Measurements from ENCODE around the gene RAVER1. TPM values are rescaled to one million over a fixed set of nuclear protein-coding genes. Genes with fewer than 3 reads are reported as not detected.
A peak's percentile ranks its signal among the peaks of the same experiment; 100 is the strongest.

The RAVER1 gene
- total and polyA plus RNA-seq, 9 of the 15 experiments (the other 6 are each of a cell fraction or from before 2014, with no cell fraction given): 0.06 to 113 (median 7.0) TPM

DNA sequence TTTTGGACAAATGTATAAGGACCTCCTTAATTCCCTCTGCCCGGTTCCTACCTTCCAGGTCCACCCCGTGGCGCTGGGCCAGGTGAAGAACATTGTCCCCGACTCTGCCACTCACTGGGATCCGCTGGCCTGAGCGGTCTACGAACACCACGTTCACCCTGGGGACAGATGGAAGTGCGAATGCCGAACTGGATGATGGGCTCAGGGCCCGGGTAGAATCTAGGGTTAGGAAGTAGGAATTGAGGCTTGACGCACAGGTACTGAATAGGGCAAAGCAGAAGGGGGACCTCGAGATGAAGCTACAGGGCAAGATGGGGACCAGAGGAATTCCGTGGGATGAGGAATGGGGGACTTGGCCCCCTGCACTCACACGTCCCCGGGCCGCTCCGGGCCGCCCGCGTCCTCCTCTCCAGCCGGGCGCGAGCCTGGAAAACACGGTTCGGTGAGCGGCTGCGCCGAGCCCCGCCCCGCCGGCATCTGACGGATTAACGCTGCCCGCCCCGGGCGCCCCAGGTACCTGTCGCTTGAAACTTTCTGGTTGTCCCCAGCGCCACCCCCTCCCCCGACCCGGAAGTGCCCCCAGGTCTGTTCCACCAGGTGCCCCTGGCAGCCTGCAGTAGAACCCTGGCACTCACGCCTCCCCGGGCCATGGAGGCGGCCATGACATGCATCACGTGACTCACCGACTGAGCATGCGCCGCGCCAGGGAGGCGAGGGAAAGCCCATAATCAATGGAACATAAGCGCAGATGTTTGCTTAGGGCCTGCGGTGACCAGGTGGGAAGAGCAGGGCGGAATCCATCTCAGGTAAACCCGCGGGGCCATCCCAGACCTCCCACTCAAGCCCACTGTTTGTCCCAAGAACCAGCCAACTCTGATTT lies 17.8 kb downstream of the RAVER1 start, which contains the start of gene FDX2 (continued):
- TF ChIP-seq MTA1 (IDR thresholded peaks at IDR 0.05; ENCODE audit: borderline replicate concordance) (no peak), ZNF75A (CRISPR knock-in tag; IDR thresholded peaks at IDR 0.05) (no peak), PHB (CRISPR knock-in tag; IDR thresholded peaks at IDR 0.05) (no peak), ZNF408 (CRISPR knock-in tag; IDR thresholded peaks at IDR 0.05; ENCODE audit: low read depth) (no peak), SMC3 (conservative IDR thresholded peaks at IDR 0.05; ENCODE audit: insufficient read depth, low read depth, low read length) (no peak), TAF7 (tag; IDR thresholded peaks at IDR 0.05) (no peak), ZBTB17 (CRISPR knock-in tag; IDR thresholded peaks at IDR 0.05) (peak; percentile 73; the same call in 1 of the 2 replicates), NFE2 (IDR thresholded peaks at IDR 0.05; ENCODE audit: low read depth) (no peak), NR2C1 (IDR thresholded peaks at IDR 0.05) (peak; percentile 56), NR2C1 (tag; IDR thresholded peaks at IDR 0.05) (0 out of 2 replicates have a peak, but pooled peaks have one; percentile 17), HDAC1 (IDR thresholded peaks at IDR 0.05) (peak; percentile 89 to 100), FOXA3 (CRISPR knock-in tag; conservative IDR thresholded peaks at IDR 0.05 in 1 of 2, IDR thresholded peaks at IDR 0.05 in 1 of 2) (no peak), MBD2 (IDR thresholded peaks at IDR 0.05; ENCODE audit: borderline replicate concordance, low read depth) (0 out of 2 replicates have a peak, but pooled peaks have one; percentile 38), MYC (IDR thresholded peaks at IDR 0.05; ENCODE audit: low read depth, low read length) (peak; percentile 57; the same call in 1 of the 2 replicates), MYC (CRISPR knock-in tag; IDR thresholded peaks at IDR 0.05; ENCODE audit: borderline replicate concordance, low read depth) (peak; percentile 77; the same call in 1 of the 2 replicates), CGGBP1 (CRISPR knock-in tag; IDR thresholded peaks at IDR 0.05) (no peak), ZNF785 (CRISPR knock-in tag; IDR thresholded peaks at IDR 0.05) (no peak), ARNT (IDR thresholded peaks at IDR 0.05) (no peak), POLR2AphosphoS2 (IDR thresholded peaks at IDR 0.05; ENCODE audit: low read length) (peak; percentile 99), ZNF511 (CRISPR knock-in tag; IDR thresholded peaks at IDR 0.05) (no peak), MIER1 (IDR thresholded peaks at IDR 0.05; ENCODE audit: low read depth) (no peak), NR2C2 (CRISPR knock-in tag; IDR thresholded peaks at IDR 0.05) (no peak), NR2C2 (tag; IDR thresholded peaks at IDR 0.05) (peak; percentile 55; the same call in 1 of the 2 replicates), FOXP1 (CRISPR knock-in tag; IDR thresholded peaks at IDR 0.05) (0 out of 2 replicates have a peak, but pooled peaks have one; percentile 40)
- TF ChIP-seq, protein P1, sequence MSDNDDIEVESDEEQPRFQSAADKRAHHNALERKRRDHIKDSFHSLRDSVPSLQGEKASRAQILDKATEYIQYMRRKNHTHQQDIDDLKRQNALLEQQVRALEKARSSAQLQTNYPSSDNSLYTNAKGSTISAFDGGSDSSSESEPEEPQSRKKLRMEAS (CRISPR knock-in tag; IDR thresholded peaks at IDR 0.05): peak; percentile 95
- TF ChIP-seq, protein P2, sequence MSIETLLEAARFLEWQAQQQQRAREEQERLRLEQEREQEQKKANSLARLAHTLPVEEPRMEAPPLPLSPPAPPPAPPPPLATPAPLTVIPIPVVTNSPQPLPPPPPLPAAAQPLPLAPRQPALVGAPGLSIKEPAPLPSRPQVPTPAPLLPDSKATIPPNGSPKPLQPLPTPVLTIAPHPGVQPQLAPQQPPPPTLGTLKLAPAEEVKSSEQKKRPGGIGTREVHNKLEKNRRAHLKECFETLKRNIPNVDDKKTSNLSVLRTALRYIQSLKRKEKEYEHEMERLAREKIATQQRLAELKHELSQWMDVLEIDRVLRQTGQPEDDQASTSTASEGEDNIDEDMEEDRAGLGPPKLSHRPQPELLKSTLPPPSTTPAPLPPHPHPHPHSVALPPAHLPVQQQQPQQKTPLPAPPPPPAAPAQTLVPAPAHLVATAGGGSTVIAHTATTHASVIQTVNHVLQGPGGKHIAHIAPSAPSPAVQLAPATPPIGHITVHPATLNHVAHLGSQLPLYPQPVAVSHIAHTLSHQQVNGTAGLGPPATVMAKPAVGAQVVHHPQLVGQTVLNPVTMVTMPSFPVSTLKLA (conservative IDR thresholded peaks at IDR 0.05): peak; percentile 87 to 95
- TF ChIP-seq, protein P3, sequence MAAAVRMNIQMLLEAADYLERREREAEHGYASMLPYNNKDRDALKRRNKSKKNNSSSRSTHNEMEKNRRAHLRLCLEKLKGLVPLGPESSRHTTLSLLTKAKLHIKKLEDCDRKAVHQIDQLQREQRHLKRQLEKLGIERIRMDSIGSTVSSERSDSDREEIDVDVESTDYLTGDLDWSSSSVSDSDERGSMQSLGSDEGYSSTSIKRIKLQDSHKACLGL (CRISPR knock-in tag; IDR thresholded peaks at IDR 0.05; ENCODE audit: borderline replicate concordance, poor library complexity, severe bottlenecking): peak; percentile 99

Measured in K562 (cell line).